Measurements from ENCODE around the gene C9orf72.

DNA sequence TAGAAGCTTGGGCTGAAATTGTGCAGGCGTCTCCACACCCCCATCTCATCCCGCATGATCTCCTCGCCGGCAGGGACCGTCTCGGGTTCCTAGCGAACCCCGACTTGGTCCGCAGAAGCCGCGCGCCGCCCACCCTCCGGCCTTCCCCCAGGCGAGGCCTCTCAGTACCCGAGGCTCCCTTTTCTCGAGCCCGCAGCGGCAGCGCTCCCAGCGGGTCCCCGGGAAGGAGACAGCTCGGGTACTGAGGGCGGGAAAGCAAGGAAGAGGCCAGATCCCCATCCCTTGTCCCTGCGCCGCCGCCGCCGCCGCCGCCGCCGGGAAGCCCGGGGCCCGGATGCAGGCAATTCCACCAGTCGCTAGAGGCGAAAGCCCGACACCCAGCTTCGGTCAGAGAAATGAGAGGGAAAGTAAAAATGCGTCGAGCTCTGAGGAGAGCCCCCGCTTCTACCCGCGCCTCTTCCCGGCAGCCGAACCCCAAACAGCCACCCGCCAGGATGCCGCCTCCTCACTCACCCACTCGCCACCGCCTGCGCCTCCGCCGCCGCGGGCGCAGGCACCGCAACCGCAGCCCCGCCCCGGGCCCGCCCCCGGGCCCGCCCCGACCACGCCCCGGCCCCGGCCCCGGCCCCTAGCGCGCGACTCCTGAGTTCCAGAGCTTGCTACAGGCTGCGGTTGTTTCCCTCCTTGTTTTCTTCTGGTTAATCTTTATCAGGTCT lies at the start of gene C9orf72:
- TF ChIP-seq CTCF (IDR thresholded peaks at IDR 0.05; ENCODE audit: poor library complexity) (peak; percentile 12), EZH2 (IDR thresholded peaks at IDR 0.05; ENCODE audit: borderline replicate concordance) (no peak)
